ENCODE data around the gene TSPAN18.

TSPAN18 gene

DNA sequence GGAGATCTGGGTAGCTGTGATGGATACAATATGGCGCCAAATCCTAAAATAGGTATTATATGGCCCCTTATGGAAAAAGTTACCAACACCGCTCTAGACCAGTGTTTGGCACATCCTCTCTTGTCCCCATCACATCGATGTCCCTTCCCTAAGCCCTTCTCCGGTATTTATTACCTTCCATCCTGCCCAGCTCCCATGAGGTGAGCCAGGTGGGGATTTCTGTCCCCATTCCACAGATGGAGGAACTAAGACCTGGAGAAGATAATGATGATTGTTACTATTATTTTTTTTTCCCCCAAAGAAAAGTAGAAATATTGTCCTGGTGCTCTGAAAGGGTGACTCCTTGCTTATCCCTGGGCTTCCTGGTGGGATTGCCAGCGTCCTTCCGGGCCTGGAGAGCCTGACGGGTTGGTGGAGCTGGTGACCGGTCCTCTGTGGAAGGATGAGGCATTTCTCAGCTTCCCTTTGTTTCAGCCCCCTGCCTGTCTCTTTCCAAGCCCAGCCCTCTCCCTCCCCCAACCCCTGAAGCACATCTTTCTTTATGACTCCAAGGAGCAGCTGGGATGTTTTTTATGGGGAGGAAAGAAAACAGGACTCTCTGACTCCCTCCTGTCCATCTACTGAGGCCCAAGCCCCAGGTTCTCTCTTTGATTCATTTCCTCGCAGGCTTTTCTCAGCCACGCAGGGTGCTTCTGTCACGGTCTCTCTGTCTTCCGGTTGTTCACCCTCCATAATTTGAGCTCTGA lies 158.5 kb downstream of the TSPAN18 start:
- DNase-seq (ENCODE audit: low read depth in 1 of 2, low spot score in 1 of 2) = no peak

DNA sequence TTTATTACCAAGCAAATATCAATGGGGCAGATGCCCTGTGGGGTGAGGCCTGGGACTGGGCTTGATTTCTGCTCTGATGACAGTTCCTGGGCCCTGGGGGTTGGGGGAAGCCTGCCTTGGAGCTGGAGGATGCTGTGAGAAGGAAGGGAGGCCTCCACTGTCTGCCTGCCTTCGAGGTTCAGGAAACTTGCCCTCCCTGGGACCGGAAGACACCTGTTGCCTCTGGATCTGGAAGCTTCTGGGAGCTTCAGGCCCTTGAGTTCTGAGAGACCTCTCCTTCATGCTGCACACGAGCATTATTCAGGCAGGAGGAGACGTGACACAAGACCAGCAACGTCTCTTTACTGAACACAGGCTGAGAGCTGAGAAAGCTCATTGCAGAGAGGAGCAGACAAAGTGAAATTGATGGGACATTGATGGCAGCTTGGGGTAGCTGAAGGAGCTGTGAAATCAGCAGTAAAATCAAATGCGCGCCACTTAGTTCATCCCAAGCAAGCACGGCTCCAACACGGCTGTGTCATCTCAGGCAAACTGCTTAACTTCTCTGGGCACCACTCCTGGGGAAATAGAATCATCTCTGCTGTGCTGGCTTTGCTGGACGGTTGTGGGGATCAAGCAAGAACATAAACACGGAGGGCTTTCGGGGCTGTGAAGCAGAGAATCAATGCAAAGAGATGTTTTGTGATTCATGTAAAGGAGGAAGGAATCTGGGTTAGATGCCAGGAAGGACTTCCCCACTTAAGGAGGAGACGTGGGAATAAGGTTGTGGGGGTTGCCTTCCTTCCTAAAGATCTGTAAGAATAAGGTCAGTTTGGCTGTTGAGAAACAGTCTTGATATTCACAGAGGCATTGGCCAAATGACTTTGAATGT lies 159.4 kb downstream of the TSPAN18 start:
- no peak for DNase-seq (ENCODE audit: low read depth in 1 of 2, low spot score in 1 of 2)

DNA sequence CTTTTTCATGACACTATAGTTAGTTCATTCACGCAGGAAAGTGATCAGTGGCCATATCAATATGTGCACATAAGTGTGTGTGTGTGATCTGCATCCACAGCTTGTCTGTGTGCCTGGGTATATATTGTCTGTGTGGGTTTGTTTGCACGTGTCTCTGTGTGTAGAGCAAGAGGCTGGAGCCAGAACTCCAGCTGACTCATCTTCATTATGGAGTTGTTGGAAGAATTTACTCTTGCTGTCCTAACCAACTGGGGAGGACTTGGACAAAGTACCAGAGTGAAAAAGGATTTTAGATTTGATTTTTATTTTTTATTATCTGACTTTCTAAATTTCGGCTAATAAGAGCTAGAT lies 160.0 kb downstream of the TSPAN18 start:
- no peak for DNase-seq (ENCODE audit: low read depth in 1 of 2, low spot score in 1 of 2)

DNA sequence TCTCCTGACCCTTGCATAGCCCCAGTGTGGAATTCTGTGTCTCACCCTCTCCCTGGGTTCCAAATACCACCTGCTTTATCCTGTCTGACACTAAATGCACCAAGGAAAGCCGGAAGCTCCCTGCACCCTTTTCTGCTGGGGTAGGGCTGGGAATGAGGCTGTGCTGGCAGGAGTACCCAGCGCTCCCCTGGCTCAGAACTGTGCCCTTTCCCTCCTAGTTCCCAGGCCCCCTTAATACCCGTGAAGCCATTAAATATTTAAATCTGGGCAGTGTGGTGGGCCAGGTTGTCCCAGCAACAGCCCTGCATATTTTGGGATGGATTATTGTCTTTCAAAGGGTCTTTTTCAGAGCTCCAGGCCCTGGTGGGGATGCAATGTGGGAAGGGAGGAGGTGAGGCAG lies 160.9 kb downstream of the TSPAN18 start:
- DNase-seq (ENCODE audit: low read depth in 1 of 2, low spot score in 1 of 2) = no peak

DNA sequence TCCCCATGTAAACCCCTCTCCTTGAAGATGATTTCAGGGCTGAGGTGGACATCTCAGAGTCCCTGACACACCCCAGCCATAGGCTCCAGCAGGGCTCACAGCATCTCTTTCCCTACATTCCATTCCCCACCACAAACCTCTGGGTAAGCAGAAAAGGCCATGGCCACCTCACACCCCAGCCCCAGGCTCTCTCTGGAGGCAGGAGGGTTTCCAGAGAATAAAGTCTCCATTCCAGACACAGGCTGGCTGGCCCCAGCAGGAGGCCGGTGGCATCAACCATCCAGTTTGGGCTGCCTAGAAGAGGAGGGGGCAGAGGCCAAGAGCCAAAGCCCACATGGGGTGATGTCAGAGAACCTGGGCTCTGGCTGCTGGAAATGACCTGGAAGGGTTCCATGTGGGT lies 162.5 kb downstream of the TSPAN18 start:
- no peak for DNase-seq (ENCODE audit: low read depth in 1 of 2, low spot score in 1 of 2)

DNA sequence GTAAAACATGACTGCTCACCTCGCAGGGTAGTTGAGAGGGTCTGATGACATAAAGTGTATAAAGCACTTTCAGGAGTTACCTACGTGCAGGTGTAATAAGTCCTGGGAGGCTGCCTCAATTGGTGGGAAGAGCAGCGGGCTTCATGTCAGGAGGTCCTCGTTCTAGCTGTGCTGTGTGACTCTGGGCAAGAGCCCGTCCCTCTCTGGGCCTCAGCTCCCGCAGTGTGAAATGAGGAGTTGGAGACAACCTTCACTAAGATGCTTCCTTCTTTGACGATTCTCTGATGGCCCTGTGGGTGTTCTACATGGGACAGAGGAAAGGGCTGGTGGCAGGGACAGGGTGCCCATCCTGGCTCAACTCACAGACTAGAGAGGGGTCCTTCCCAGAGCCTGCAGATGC lies 166.1 kb downstream of the TSPAN18 start:
- no peak for DNase-seq (ENCODE audit: low read depth in 1 of 2, low spot score in 1 of 2)

DNA sequence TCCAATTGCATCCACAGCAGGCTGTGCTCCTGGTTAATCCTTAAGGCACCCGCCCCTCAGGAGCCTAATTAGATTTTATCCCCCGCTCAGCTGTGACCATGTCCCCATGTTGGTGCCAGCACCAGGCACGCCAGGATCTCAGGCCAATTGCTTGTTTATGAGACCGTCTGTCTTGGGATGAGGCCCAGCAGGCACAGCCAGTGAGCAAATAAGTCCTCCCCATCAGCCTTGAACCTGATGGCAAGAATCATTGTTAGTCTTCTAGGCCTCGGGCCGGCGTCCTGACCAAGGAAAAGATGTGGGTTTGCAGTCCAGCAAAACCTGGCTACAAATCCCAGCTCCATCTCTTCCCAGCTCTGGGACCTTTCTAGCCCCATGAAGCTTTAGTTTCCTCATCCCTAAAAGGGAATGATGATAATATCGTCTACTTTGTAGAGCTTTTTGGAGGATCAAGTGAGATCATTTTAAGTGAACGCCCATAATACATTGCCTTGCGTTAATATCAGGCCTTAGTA lies 166.6 kb downstream of the TSPAN18 start:
- no peak for DNase-seq (ENCODE audit: low read depth in 1 of 2, low spot score in 1 of 2)

DNA sequence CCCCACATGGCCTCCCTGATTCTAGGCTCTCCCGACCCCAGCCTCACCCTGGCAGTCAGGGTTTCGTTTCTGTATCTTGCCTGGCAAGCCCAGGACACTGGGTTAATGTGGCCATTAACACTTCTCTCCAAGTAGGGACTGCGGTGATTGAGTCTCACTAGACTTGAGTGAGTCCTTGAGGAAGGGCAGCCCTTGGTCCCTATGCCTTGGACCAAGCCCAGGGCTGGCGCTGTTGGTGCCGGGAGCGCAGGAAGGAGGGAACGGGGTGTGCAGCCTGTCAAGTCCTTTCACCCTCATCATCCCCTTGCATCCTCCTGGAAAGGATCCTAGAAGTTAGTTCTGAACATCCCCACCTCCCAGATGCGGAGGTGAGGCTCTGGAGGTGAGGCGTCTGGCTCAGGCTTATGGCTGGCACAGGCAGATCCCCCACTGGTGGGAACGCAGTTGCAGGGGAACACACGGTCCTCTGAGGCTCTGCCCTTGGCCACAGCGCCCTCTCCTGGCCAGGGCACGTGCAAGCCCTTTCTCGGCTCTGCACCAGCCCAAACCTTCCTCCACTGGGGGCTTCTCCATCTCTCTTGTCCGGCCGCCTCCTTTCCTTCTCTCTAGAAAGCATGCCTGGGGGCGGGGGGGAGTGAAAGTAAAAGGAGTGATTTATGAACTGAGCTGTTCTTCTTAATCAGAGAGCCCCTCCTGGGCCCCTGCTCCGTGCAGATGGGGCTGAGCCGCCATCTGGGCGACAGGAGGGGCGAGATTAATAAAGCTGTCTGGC lies 167.3 kb downstream of the TSPAN18 start:
- DNase-seq (ENCODE audit: low read depth in 1 of 2, low spot score in 1 of 2) = peak; percentile 39 to 54

DNA sequence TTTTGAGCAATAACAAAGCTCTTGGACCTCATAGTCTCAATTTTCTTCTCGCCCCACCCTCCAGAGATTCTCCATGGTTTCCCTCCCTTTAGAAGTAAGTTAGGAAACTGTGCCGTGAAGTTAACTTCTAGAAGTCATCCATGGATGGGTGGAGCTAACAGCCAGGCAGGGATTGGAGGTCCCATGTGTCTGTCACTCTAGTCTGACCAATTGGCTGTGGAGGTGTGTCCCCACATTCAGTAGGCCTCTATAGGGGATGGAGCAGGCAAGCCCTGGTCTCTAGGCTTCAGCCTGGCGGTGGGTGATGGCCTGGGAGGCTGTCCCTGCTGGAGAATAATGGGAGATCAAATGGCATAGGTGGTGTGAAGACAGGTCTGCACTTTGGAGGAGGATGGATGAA lies 173.2 kb downstream of the TSPAN18 start:
- peak in 1 of 2 donors; percentile 20 for DNase-seq (ENCODE audit: low read depth in 1 of 2, low spot score in 1 of 2)

DNA sequence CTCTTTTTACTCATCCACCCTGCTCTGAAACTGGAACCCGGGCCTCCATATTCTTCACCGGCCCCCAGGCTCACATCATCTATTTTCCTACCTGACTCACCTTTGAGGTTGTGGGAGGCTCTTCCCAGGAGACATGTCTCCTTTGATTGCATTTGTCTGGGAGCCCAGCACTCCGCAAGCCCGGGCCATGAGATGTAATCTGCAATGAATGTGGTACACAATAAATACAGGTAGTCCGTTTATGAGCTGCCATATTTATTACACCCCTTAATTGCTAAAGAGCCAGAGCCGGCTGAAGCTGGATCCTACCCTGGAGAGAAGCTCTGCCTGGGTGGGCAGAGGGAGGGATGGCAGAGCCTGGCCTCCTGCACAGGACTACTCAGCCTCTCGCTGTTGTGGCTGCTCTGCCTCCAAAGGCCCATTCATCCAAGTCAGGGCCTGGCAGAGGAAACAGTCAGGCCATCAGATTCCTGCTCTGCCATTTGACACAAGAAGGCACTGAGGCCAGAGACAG lies 174.4 kb downstream of the TSPAN18 start:
- no peak for DNase-seq (ENCODE audit: low read depth in 1 of 2, low spot score in 1 of 2)

DNA sequence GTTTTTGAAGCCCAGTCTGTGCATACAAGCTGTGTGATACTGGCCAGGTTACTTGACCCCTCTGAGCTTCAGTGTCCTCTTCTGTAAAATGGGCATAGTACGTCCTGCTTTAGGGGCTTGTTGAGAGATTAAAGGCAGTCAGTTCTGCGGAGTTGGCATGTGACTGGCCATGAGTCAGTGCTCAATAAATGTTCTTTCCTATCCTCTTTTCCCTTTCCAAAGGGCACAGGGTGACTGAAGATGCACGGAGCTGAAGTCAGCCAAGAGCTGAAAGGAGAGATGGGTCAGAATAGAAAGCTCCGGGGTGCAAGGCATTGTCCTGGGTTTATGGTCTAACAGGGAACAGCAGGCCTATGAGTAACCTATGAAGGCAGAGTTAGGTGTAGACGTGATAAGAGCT lies 175.0 kb downstream of the TSPAN18 start:
- no peak for DNase-seq (ENCODE audit: low read depth in 1 of 2, low spot score in 1 of 2)

DNA sequence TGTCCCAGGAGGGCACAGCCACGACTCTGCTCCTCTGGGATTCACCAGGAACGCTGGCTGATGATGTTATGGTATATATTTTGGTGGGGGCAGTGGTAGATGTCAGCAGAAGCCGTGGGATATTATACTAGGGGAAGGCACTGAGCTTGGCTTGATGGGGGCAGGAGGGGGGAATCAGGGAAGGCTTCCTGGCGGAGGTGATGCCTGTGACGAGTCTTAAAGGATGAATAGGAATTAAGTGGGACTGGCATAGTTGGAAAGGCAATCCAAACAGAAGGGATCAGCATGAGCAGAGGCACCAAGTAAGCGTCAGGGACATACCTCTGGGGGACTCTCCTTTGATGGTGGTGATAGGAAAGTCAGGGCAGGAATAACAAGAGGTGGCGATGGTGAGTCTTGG lies 176.3 kb downstream of the TSPAN18 start:
- no peak for DNase-seq (ENCODE audit: low read depth in 1 of 2, low spot score in 1 of 2)

DNA sequence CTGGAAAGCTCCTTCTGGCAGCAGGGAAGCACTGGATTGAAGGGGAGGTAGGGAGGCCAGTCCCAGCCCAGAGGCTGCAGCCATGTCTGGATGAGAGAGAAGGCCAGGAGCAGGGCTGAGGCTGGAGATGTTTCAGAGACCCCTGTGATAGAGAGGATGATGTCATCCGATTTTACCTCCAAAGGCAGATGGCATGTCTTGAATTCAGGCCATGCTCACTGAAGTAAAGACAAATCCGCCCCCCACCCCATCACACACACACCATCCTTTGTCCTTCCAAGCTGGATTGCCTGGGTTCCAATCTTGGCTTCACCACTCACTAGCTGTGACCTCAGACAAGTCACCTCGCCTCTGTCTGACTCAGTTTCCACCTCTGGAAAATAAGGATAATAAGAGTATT lies 176.8 kb downstream of the TSPAN18 start:
- DNase-seq (ENCODE audit: low read depth in 1 of 2, low spot score in 1 of 2) = no peak

DNA sequence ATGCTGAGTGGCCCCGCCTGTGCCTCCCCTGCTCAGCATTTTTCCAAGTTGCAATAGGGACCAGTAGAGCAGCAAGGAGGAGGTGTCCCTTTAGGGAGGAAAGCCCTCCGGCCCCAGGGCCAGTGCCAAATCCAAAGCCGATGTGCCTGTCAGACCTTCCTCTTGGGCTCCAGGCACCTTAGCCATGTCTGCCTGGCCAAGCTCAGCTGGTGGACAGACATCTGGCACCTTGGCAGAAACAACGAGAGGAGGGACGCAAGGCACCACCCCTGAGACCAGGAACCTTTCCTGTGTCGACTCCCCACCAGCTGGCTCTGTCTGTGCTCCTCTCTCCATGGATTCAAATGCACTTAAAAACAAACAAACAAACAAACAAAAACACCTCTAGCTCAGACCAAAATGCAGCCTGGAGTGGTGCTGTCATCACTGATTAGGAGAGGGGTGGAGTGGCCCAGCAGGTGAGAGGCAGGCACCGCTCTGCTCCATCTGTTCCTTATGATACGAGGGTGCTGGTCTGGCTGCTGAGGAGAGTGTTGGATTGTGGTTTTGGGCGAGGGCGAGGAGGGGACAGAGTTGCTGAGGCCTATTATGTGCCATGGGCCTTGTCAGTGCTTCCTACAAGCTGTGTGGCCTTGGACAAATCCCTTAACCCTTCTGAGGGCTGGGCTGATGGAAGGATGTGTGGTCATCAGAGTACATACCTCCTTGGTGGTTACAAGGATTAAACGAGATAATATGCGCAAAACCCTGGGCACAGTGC lies 177.7 kb downstream of the TSPAN18 start:
- DNase-seq (ENCODE audit: low read depth in 1 of 2, low spot score in 1 of 2) = no peak

DNA sequence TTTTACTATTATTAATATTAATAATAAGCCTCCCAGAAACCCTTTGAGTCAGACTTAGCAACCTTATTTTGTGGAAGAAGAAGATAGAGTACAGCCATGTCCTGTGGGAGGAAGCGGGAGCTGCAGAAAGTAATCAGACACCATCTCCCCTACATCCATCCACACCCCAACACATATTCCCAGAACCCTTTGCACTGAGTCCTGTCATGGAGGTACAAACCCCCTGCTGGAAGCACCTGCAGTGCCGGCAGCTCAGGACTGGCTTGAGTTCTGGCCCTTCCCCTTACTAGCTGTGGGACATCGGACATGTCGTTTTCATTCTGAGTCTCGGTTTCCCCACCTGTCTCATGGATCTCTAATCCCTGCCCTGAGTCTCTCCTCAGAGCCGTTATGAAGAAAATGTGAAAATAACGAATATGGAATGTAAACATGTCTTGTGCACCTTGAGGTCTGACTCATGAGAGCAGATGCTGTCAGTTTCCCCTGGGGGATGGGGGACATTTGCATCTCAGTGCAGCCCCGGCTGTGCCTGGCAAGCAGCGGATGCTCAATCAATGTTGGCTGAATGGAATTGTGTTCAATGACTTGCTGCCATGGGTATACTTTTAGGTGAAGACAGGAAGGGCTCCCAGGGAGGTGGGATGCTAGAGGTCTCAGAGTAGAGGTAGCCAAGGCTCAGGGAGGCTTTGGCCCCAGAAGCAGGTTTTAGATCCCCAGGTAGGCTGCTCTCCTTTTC lies 178.5 kb downstream of the TSPAN18 start:
- no peak for DNase-seq (ENCODE audit: low read depth in 1 of 2, low spot score in 1 of 2)

DNA sequence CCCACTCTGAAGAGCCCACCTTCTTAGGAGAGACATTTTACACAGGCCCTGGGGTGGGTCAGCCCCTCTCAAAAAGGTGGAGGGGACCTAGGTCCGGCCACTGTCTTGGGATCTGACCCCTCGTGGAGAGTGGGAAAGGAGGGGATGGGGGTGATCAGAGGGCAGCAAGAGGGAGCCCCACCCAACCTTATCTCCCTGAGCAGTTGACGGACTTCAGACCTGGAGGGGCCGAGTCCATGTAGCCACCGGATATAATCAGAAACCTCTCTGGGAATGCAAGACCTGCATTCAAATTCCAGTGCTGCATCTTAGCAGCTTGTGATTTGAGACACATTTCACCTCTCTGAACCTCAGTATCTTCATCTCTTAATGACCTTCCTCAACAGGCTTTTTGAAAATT lies 179.9 kb downstream of the TSPAN18 start:
- no peak for DNase-seq (ENCODE audit: low read depth in 1 of 2, low spot score in 1 of 2)

DNA sequence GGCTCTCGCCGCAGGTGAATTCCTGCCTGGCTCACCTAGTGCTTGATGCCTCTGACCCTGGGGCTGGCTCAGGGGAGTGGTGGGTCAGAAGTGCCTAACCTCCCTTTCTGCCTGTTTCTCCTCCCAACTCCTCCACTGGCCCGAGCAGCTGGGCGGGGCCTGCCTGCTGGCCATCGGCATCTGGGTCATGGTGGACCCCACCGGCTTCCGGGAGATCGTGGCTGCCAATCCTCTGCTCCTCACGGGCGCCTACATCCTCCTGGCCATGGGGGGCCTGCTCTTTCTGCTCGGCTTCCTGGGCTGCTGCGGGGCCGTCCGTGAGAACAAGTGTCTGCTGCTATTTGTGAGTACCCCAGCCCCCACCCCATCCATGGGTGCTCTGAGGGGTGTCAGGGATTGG lies 182.8 kb downstream of the TSPAN18 start:
- no peak for DNase-seq (ENCODE audit: low read depth in 1 of 2, low spot score in 1 of 2)

DNA sequence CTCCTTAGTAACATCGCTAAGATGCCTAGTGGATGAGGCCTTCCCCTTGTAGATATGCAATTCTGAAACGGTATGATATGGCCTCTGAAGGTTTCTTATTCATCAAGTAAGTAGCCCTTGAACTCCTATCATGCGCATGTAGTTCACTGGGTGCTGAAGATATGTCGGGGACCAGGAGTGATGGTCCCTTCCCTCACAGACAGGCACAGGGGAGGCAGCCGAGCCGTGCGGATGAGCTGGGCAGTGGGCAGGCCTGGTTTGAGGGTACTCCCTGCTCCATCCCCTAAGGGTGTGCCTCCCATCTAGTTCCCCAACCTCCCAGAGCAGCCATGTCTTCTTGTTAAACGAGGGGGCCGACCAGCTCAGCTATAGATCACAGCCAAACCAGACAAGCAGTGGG lies 183.8 kb downstream of the TSPAN18 start:
- DNase-seq (ENCODE audit: low read depth in 1 of 2, low spot score in 1 of 2) = no peak

DNA sequence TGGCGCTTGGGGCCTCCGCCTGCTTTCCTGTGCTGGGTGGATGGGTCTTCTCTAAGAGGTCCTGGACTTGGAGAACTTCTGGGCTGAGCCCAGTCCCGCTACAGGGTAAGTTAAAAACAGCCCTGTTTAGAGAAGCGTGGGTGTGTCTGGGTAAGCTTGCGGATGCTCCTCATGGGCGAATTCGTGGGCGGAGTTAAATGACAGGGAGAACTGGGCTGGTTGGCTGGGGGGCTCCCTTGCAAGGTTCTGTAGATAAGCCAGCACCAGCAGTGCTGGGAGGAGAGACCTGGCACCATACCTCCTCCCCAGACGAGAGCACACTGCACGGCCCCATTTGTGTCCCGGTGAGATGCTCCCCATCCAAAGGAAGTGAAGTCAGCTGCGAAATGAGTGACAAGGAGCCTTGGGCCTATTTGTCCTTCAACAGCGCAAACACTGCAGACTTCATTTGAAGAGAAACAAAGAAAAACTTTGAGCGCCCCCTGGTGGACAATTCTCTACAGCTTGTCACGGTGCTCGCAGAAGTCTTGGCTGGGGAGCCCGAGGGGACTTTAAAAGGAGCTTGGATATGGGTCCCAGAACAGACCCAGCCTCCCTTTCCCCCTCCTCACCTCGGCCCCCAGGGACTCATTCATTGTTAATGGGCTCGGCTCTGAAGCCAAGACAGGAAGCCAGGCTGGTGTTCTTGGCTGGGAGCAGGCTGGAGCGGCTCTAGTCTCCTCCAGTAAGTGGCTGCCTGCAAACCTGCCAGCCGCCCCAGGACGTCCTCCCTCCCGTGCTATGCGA lies 184.5 kb downstream of the TSPAN18 start:
- peak; percentile 76 to 87 for DNase-seq (ENCODE audit: low read depth in 1 of 2, low spot score in 1 of 2)
